ENCODE data around the gene CXCL17.
"Not testable (repeated sequence)": the region's sequence is repeated elsewhere in the genome, so short reads cannot be mapped to it uniquely, and the experiment has no call there.

The CXCL17 gene

DNA sequence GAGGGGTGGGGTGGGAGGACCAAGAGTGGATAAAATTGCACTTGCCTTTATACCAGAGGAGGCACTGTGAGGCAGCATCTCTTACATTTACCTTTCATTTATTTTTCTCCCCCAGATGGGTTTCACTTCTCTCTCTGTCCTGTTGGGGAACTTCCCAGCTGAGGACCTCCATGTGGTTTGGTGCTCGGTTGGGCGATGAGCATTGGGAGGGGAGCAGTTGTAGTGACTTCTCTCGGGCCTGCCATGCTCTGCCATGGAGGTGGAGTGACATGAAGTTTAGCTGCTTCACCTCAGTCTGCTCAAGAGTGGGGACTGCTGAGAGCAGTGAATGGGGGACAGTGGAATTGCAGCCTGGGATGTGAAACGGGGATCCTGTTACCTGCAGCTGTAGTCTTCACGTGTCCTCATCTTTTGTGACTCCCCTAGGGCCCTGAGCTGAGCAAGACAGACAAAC, 23.1 kb upstream of the CXCL17 start:
- TF ChIP-seq POLR2AphosphoS5 (IDR thresholded peaks at IDR 0.05; ENCODE audit: low read depth) (no peak), GABPA (IDR thresholded peaks at IDR 0.05; ENCODE audit: low read depth) (no peak), SPI1 (IDR thresholded peaks at IDR 0.05; ENCODE audit: borderline replicate concordance, low read depth) (no peak)
- TF ChIP-seq, protein P1, sequence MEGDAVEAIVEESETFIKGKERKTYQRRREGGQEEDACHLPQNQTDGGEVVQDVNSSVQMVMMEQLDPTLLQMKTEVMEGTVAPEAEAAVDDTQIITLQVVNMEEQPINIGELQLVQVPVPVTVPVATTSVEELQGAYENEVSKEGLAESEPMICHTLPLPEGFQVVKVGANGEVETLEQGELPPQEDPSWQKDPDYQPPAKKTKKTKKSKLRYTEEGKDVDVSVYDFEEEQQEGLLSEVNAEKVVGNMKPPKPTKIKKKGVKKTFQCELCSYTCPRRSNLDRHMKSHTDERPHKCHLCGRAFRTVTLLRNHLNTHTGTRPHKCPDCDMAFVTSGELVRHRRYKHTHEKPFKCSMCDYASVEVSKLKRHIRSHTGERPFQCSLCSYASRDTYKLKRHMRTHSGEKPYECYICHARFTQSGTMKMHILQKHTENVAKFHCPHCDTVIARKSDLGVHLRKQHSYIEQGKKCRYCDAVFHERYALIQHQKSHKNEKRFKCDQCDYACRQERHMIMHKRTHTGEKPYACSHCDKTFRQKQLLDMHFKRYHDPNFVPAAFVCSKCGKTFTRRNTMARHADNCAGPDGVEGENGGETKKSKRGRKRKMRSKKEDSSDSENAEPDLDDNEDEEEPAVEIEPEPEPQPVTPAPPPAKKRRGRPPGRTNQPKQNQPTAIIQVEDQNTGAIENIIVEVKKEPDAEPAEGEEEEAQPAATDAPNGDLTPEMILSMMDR (IDR thresholded peaks at IDR 0.05; ENCODE audit: insufficient read depth, low read length) = no peak
- TF ChIP-seq, protein P2, sequence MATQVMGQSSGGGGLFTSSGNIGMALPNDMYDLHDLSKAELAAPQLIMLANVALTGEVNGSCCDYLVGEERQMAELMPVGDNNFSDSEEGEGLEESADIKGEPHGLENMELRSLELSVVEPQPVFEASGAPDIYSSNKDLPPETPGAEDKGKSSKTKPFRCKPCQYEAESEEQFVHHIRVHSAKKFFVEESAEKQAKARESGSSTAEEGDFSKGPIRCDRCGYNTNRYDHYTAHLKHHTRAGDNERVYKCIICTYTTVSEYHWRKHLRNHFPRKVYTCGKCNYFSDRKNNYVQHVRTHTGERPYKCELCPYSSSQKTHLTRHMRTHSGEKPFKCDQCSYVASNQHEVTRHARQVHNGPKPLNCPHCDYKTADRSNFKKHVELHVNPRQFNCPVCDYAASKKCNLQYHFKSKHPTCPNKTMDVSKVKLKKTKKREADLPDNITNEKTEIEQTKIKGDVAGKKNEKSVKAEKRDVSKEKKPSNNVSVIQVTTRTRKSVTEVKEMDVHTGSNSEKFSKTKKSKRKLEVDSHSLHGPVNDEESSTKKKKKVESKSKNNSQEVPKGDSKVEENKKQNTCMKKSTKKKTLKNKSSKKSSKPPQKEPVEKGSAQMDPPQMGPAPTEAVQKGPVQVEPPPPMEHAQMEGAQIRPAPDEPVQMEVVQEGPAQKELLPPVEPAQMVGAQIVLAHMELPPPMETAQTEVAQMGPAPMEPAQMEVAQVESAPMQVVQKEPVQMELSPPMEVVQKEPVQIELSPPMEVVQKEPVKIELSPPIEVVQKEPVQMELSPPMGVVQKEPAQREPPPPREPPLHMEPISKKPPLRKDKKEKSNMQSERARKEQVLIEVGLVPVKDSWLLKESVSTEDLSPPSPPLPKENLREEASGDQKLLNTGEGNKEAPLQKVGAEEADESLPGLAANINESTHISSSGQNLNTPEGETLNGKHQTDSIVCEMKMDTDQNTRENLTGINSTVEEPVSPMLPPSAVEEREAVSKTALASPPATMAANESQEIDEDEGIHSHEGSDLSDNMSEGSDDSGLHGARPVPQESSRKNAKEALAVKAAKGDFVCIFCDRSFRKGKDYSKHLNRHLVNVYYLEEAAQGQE (IDR thresholded peaks at IDR 0.05; ENCODE audit: insufficient replicate concordance, low read depth) = no peak
- no peak overlapping the region for H3K27ac ChIP-seq (replicated peaks)
- H3K4me3 ChIP-seq (replicated peaks; ENCODE audit: insufficient read depth, low read length) = no peak overlapping the region
- no peak for DNase-seq (ENCODE audit: low read depth in 1 of 2, low spot score in 1 of 2)
- H3K27me3 ChIP-seq (ENCODE audit: insufficient read depth, poor library complexity, severe bottlenecking) = no peaks in the 10 kb centered on the region

DNA sequence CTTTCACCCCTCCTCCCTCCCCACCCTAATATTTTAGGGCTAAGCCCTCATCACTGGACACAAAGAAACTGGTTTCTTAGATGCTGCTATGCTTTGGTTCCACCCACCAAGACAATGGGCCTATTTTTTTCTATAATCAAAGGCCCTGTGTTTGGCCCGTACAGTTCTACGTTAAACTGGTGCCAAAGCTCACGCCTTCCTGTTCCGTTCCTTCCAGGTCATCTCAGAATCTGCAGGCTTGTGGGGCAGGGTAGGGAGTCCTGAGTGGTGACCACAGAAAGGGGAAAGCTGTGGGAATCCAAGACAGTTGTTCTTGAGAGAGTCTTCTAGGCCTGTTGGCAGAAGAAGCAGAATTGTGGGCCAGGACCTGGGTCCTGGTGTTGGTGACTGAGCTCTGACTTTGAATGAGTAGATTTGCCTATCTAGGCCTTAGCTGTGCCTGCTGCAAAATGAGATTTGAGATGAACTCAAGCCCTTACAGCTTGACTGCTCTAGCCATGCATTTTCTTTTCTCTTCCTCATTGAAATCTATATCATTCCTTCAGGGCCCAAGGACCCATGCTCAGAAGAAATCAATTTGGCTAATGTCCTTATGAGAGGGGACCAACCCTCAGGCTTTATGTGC, 19.1 kb upstream of the CXCL17 start:
- Histone ChIP-seq H3K27me3 (ENCODE audit: insufficient read depth, poor library complexity, severe bottlenecking) (no peaks in the 10 kb centered on the region), H3K4me3 (replicated peaks; ENCODE audit: insufficient read depth, low read length) (no peak overlapping the region), H3K27ac (replicated peaks) (no peak overlapping the region)
- no peak for DNase-seq (ENCODE audit: low read depth in 1 of 2, low spot score in 1 of 2)
- TF ChIP-seq, protein P2 (IDR thresholded peaks at IDR 0.05; ENCODE audit: insufficient replicate concordance, low read depth) = no peak
- no peak for TF ChIP-seq GABPA (IDR thresholded peaks at IDR 0.05; ENCODE audit: low read depth)
- no peak for TF ChIP-seq SPI1 (IDR thresholded peaks at IDR 0.05; ENCODE audit: borderline replicate concordance, low read depth)
- no peak for TF ChIP-seq POLR2AphosphoS5 (IDR thresholded peaks at IDR 0.05; ENCODE audit: low read depth)
- TF ChIP-seq, protein P1 (IDR thresholded peaks at IDR 0.05; ENCODE audit: insufficient read depth, low read length) = no peak

DNA sequence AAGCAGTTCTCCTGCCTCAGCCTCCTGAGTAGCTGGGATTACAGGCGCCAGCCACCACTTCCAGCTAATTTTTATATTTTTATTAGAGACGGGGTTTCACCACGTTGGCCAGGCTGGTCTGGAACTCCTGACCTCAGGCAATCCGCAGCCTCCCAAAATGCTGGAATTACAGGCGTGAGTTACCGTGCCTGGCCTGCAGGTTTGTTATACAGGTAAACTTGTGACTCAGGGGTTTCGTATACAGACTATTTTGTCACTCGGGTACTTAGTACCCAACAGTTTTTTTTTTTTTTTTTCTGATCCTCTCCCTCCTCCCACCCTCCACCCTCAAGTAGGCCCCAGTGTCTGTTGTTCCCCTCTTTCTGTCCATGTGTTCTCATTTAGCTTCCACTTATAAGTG, 18.5 kb upstream of the CXCL17 start:
- not testable (repeated sequence) for H3K27ac ChIP-seq (replicated peaks); H3K27me3 ChIP-seq (ENCODE audit: insufficient read depth, poor library complexity, severe bottlenecking); DNase-seq (ENCODE audit: low read depth in 1 of 2, low spot score in 1 of 2); H3K4me3 ChIP-seq (replicated peaks; ENCODE audit: insufficient read depth, low read length)

DNA sequence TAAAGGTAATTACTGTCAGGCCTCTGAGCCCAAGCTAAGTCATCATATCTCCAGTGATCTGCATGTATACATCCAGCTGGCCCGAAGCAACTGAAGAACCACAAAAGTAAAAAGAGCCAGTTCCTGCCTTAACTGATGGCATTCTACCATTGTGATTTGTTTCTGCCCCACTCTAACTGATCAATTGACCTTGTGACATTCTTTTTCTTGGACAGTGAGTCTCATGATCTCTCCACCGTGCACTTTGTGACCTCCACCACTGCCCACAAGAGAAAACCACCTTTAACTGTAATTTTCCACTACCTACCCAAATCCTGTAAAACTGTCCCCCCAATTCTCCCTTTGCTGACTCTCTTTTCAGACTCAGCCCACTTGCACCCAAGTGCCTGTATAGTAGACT, 17.2 kb upstream of the CXCL17 start:
- no peak overlapping the region for H3K27ac ChIP-seq (replicated peaks)
- TF ChIP-seq, protein P2 (IDR thresholded peaks at IDR 0.05; ENCODE audit: insufficient replicate concordance, low read depth) = no peak
- TF ChIP-seq SPI1 (IDR thresholded peaks at IDR 0.05; ENCODE audit: borderline replicate concordance, low read depth) = no peak
- TF ChIP-seq GABPA (IDR thresholded peaks at IDR 0.05; ENCODE audit: low read depth) = no peak
- TF ChIP-seq, protein P1 (IDR thresholded peaks at IDR 0.05; ENCODE audit: insufficient read depth, low read length) = no peak
- no peak for TF ChIP-seq POLR2AphosphoS5 (IDR thresholded peaks at IDR 0.05; ENCODE audit: low read depth)
- no peaks in the 10 kb centered on the region for H3K27me3 ChIP-seq (ENCODE audit: insufficient read depth, poor library complexity, severe bottlenecking)
- DNase-seq (ENCODE audit: low read depth in 1 of 2, low spot score in 1 of 2) = no peak
- H3K4me3 ChIP-seq (replicated peaks; ENCODE audit: insufficient read depth, low read length) = no peak overlapping the region
